Kidney epithelial cell (primary cell): ENCODE data around the gene TFAP2B. TPM values are rescaled to one million over a fixed set of nuclear protein-coding genes. Genes with fewer than 3 reads are reported as not detected.

Source experiments
- DNase-seq: peaks from one replicate; pipeline ENCODE4 v3.0.0-alpha.2; 2010; ENCODE audit warnings: low read depth
- H3K27me3 ChIP-seq: 2 replicates; pipeline ENCODE4 v1.6.0; 2011; ENCODE audit warnings: low read length; ENCODE audit not compliant: control insufficient read depth, insufficient read depth
- H3K36me3 ChIP-seq: 2 replicates; pipeline ENCODE4 v1.5.1; 2011; ENCODE audit warnings: low read length; ENCODE audit not compliant: control insufficient read depth, insufficient read depth
- H3K4me3 ChIP-seq: 2 replicates; pipeline ENCODE4 v1.5.1; 2011; ENCODE audit warnings: low read depth, mild to moderate bottlenecking, control low read depth, low read length
- total RNA-seq: library from RNA; depleted of rRNA; stranded (reverse); fragments of >200 nt; gene quantifications from 2 replicates; pipeline ENCODE4 v1.2.3, GENCODE V29; 2015
- TF ChIP-seq, protein P1 (sequence below): IDR thresholded peaks from 2 replicates; pipeline ENCODE4 v1.5.1; 2011; ENCODE audit warnings: mild to moderate bottlenecking, moderate library complexity, low read length, control low read depth, inconsistent platforms; ENCODE audit not compliant: insufficient read depth, poor library complexity, severe bottlenecking

The TFAP2B gene
- total RNA-seq, 1 donor from 2014 or later, result 0.42 TPM

DNA sequence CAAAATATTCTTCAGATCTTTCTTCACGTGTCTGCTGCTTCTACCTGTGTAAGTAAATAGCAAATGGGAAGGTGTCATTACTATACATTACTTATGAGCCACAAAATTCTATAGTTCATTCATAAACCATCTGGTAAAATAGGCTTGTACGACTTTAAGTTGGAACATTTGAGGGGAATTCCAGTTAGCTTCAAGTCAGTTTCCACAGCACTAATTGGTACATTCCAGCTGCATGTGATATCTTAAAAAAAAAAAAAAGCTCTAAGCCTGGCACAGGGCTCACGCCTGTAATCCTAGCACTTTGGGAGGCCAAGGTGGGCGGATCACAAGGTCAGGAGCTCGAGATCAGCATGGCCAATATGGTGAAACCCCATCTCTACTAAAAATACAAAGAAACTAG is 23.1 kb upstream of the TFAP2B start:
- no peak overlapping the region for H3K4me3 ChIP-seq
- no peak for DNase-seq
- H3K36me3 ChIP-seq, result no peaks in the 10 kb centered on the region
- TF ChIP-seq, protein P1, sequence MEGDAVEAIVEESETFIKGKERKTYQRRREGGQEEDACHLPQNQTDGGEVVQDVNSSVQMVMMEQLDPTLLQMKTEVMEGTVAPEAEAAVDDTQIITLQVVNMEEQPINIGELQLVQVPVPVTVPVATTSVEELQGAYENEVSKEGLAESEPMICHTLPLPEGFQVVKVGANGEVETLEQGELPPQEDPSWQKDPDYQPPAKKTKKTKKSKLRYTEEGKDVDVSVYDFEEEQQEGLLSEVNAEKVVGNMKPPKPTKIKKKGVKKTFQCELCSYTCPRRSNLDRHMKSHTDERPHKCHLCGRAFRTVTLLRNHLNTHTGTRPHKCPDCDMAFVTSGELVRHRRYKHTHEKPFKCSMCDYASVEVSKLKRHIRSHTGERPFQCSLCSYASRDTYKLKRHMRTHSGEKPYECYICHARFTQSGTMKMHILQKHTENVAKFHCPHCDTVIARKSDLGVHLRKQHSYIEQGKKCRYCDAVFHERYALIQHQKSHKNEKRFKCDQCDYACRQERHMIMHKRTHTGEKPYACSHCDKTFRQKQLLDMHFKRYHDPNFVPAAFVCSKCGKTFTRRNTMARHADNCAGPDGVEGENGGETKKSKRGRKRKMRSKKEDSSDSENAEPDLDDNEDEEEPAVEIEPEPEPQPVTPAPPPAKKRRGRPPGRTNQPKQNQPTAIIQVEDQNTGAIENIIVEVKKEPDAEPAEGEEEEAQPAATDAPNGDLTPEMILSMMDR, result no peak
- no peaks in the 10 kb centered on the region for H3K27me3 ChIP-seq

GRCh38 chr6:50804283-50804682 is 14.4 kb upstream of the TFAP2B start:
- DNase-seq, result no peak
- TF ChIP-seq, protein P1, result no peak
- Histone ChIP-seq H3K36me3 (no peaks in the 10 kb centered on the region), H3K4me3 (no peak overlapping the region), H3K27me3 (no peaks in the 10 kb centered on the region)

- TF ChIP-seq, protein P1, result no peak
- no peak for DNase-seq
- Histone ChIP-seq H3K36me3 (no peaks in the 10 kb centered on the region), H3K4me3 (no peak overlapping the region), H3K27me3 (no peaks in the 10 kb centered on the region)
Measured at GRCh38 chr6:50807035-50807434, 11.6 kb upstream of the TFAP2B start.

DNA sequence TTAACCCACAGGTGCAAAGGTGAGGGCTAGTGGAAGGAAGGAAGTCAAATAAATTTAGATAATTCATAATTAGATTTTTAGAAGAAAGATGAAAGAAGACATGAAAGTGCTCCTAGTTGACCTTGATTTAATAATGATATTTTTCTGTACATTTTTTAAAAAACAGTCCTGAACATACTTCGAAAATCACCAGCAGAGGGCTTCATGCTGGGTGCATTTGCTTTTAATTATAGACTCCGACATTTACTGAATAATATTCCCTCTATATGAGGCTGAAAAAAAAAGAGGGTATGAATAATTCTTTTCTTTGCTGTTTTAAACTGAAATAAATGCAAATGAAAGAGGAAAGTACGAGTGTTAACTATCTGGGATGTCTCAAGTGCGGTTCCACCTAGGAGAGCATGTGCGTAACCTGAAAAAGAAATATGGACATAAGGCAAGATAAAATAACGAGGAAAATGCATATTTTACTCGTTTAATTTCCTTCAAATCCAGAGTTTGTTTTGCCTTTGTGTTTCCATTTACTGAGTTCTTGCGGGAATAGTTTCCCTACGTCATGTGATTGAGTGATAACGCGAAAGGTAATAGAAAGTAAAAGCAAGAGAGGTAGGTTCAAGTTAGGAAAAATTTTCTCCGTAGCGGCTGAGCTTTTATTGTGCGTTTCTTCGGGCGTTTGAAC is 3.1 kb upstream of the TFAP2B start:
- Histone ChIP-seq H3K4me3 (peak overlapping the region; percentile 52), H3K27me3 (peaks cover 17% of the 10 kb centered on the region), H3K36me3 (no peaks in the 10 kb centered on the region)
- TF ChIP-seq, protein P1, result peak; percentile 38
- no peak for DNase-seq

GRCh38 chr6:50816115-50816675 is 2.5 kb upstream of the TFAP2B start:
- H3K27me3 ChIP-seq, result peaks cover 19% of the 10 kb centered on the region
- H3K4me3 ChIP-seq, result peak overlapping the region; percentile 52
- H3K36me3 ChIP-seq, result no peaks in the 10 kb centered on the region
- TF ChIP-seq, protein P1, result peak; percentile 72
- DNase-seq, result no peak
